PC-9 (cell line): ENCODE data around the gene TMEM234. TPM values are rescaled to one million over a fixed set of nuclear protein-coding genes. Genes with fewer than 3 reads are reported as not detected.

Experiments
- BruUV-seq: library from RNA; stranded (reverse); fragments of 400-500 nt; replicated peaks from 2 replicates; lab custom pipeline; 2021; lab: Mats Ljungman, UMichigan
- CTCF ChIA-PET: fragments of 300-600 bp; sonication (Branson Sonifier 250); formaldehyde crosslinking; loops from one replicate; lab custom pipeline; 2022; ENCODE audit warnings: antibody characterized with exemption; lab: Charles Lee
- POLR2A ChIA-PET: fragments of 300-600 bp; sonication (Branson Sonifier 250); formaldehyde crosslinking; loops from one replicate; lab custom pipeline; 2022; ENCODE audit warnings: antibody characterized with exemption; ENCODE audit not compliant: unreplicated experiment; lab: Charles Lee
- DNase-seq, 2 experiments: peaks; one replicate each; pipeline versions ENCODE4 v3.0.0 to v3.0.0-alpha.2; 2015 to 2022; ENCODE audit warnings: mixed read lengths in 1 of 2
- H2AFZ ChIP-seq: fragments of 200-600 bp; sonication (generic); 2 replicates; pipeline ENCODE4 v1.8.1; 2017; ENCODE audit warnings: antibody characterized with exemption
- H3F3A ChIP-seq: fragments of 200-600 bp; sonication (generic); 2 replicates; pipeline ENCODE4 v1.8.1; 2017; ENCODE audit warnings: antibody characterized with exemption, mild to moderate bottlenecking, low read depth; ENCODE audit not compliant: insufficient read depth
- H3K27ac ChIP-seq: fragments of 200-600 bp; sonication (generic); 2 replicates; pipeline ENCODE4 v1.6.1; 2016; ENCODE audit warnings: mixed run types
- H3K27me3 ChIP-seq: fragments of 200-600 bp; sonication (generic); 2 replicates; pipeline ENCODE4 v1.6.1; 2016; ENCODE audit warnings: low read depth, mixed run types; ENCODE audit not compliant: insufficient read depth
- H3K36me3 ChIP-seq: fragments of 200-600 bp; sonication (generic); 2 replicates; pipeline ENCODE4 v1.6.1; 2016; ENCODE audit warnings: low read depth, mixed run types
- H3K4me1 ChIP-seq: fragments of 200-600 bp; sonication (generic); replicated peaks from 2 replicates; pipeline ENCODE4 v1.6.1; 2016; ENCODE audit warnings: mixed run types; ENCODE audit not compliant: insufficient read depth
- H3K4me2 ChIP-seq: fragments of 200-600 bp; sonication (generic); 2 replicates; pipeline ENCODE4 v1.6.1; 2017; ENCODE audit warnings: mixed run types
- H3K4me3 ChIP-seq: fragments of 200-600 bp; sonication (generic); 2 replicates; pipeline ENCODE4 v1.6.1; 2016; ENCODE audit warnings: mixed run types
- H3K79me2 ChIP-seq: fragments of 200-600 bp; sonication (generic); 2 replicates; pipeline ENCODE4 v1.6.1; 2017; ENCODE audit warnings: low read depth, mixed run types
- H3K9me2 ChIP-seq: fragments of 200-600 bp; sonication (generic); 2 replicates; pipeline ENCODE4 v1.8.1; 2017; ENCODE audit warnings: mild to moderate bottlenecking; ENCODE audit not compliant: insufficient read depth
- H3K9me3 ChIP-seq: fragments of 200-600 bp; sonication (generic); 2 replicates; pipeline ENCODE4 v1.8.1; 2016; ENCODE audit warnings: low read depth; ENCODE audit not compliant: insufficient read depth
- H4K20me1 ChIP-seq: fragments of 200-600 bp; sonication (generic); 2 replicates; pipeline ENCODE4 v1.8.1; 2017; ENCODE audit not compliant: insufficient read depth
- EZH2 ChIP-seq: fragments of 200-600 bp; sonication (generic); IDR thresholded peaks from 2 replicates; pipeline ENCODE4 v1.8.0; 2017; ENCODE audit warnings: antibody characterized with exemption, low read depth
- intact Hi-C: fragments of 100-400 bp; cut with micrococcal nuclease; formaldehyde crosslinking; loops from one replicate; pipeline ENCODE4 v1.10.0; 2022; ENCODE audit not compliant: unreplicated experiment
- total RNA-seq: library from RNA; stranded (reverse); gene quantifications from 2 replicates; pipeline ENCODE4 v1.2.3, GENCODE V29; 2021
- TF ChIP-seq, protein P1 (sequence below): fragments of 200-600 bp; sonication (generic); conservative IDR thresholded peaks from 2 replicates; pipeline ENCODE4 v1.6.1; 2017; ENCODE audit warnings: mixed run types, antibody characterized with exemption, mild to moderate bottlenecking, moderate library complexity

The TMEM234 gene
- total RNA-seq, 1 experiment from 2014 or later: 14.1 TPM

DNA sequence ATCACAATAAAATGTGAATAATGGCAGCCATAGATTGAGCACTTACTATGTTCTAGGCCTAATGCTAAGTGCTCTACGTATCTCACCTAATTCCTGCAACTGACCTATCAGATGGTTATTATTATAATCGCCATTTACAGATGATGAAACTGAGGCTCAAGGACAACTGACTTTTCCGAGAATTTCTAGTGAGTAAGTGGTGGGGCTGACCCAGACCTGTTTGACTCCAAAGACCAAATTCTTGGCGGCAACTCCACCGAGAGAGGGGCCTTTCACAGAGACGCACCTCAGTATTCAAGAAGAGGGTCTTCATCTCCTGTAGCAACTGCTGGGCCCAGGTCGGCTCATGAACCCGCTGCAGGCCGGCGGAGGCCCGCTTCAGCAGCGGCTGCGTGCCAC, 573 bp downstream of the TMEM234 start:
- Histone ChIP-seq H3K9me2 (no peaks in the 10 kb centered on the region), H3K4me1 (peaks cover 25% of the 10 kb centered on the region), H2AFZ (peak overlapping the region; percentile 81), H3K4me3 (peak overlapping the region; percentile 85), H3K4me2 (peak overlapping the region; percentile 99), H3K9me3 (no peaks in the 10 kb centered on the region), H3K27me3 (no peaks in the 10 kb centered on the region), H3F3A (peaks cover 24% of the 10 kb centered on the region; the same call in 1 of the 2 replicates), H3K79me2 (peaks cover 46% of the 10 kb centered on the region), H3K27ac (0 out of 2 replicates have a peak overlapping the region, but pooled peaks have one; percentile 59), H3K36me3 (peaks cover 30% of the 10 kb centered on the region), H4K20me1 (no peaks in the 10 kb centered on the region; the same call in 1 of the 2 replicates)
- CTCF ChIA-PET: interaction anchor here (1.0 kb wide), 1 partner anchor 180 kb away, joined by 3 read pairs; no protein-coding TSS in a partner anchor
- TF ChIP-seq, protein P1, sequence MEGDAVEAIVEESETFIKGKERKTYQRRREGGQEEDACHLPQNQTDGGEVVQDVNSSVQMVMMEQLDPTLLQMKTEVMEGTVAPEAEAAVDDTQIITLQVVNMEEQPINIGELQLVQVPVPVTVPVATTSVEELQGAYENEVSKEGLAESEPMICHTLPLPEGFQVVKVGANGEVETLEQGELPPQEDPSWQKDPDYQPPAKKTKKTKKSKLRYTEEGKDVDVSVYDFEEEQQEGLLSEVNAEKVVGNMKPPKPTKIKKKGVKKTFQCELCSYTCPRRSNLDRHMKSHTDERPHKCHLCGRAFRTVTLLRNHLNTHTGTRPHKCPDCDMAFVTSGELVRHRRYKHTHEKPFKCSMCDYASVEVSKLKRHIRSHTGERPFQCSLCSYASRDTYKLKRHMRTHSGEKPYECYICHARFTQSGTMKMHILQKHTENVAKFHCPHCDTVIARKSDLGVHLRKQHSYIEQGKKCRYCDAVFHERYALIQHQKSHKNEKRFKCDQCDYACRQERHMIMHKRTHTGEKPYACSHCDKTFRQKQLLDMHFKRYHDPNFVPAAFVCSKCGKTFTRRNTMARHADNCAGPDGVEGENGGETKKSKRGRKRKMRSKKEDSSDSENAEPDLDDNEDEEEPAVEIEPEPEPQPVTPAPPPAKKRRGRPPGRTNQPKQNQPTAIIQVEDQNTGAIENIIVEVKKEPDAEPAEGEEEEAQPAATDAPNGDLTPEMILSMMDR: no peak
- TF ChIP-seq EZH2: no peak
- no peak for DNase-seq
- no TSS peak for BruUV-seq
- intact Hi-C loops: loop anchor here (10.0 kb wide), 1 partner anchor 173 kb away; the partner anchor contains the start of gene BSDC1
- POLR2A ChIA-PET: no interaction called here

DNA sequence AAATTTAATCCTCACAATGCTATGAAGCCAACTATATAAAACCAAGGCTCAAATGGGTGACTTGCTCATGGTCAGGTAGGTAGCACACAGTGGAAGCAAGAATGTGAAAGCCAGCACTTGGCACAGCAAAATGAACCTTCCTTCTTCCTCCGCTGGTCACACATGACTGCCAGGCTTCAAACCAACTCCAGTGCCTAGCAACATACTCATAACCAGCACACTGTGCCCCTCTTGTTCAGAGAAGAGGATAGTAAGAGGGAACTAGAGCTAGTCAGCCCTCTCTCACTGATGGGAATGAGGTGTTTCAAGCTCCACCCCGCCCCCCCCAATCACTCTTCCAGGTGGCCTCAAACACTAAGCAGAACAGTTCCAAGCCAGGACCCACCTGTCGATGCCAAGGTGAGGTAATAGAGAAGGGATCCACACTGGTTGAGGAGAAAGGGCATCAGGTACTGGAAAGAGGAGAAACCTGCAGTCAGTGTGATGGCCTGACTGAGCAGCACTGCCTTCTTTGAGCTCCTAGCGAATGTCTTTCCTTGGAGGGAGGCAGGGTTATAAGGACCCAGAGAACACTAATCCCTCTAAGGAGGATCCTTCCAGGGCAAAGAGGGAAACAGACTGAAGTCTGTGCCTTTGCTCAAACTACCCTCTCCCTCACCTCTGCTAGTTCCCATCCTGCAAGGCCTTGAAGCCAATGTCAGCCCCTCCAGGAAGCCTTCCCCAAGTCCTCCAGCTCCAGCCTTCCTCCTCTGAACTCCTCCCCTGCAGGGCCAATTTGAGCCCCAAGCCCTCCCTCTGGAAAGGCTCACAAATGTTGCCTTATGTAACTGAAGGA, 1.2 kb downstream of the TMEM234 start:
- TF ChIP-seq, protein P1: no peak
- no peak for TF ChIP-seq EZH2
- Histone ChIP-seq H3K79me2 (peaks cover 43% of the 10 kb centered on the region), H4K20me1 (no peaks in the 10 kb centered on the region; the same call in 1 of the 2 replicates), H3K4me1 (peaks cover 25% of the 10 kb centered on the region), H3F3A (peaks cover 30% of the 10 kb centered on the region; the same call in 1 of the 2 replicates), H3K9me3 (no peaks in the 10 kb centered on the region), H3K4me3 (peak overlapping the region; percentile 85), H3K4me2 (peak overlapping the region; percentile 99), H3K27me3 (no peaks in the 10 kb centered on the region), H3K9me2 (no peaks in the 10 kb centered on the region), H3K27ac (0 out of 2 replicates have a peak overlapping the region, but pooled peaks have one; percentile 59), H3K36me3 (peaks cover 30% of the 10 kb centered on the region), H2AFZ (peak overlapping the region; percentile 81)
- no peak for DNase-seq
- BruUV-seq: no TSS peak
- POLR2A ChIA-PET: interaction anchor here (0.6 kb wide), 1 partner anchor 121 kb away, joined by 3 read pairs; no protein-coding TSS in a partner anchor
- CTCF ChIA-PET: interaction anchor here (0.6 to 1.0 kb wide), 2 partner anchors 180 to 468 kb away, joined by 3 read pairs; no protein-coding TSS in a partner anchor
- intact Hi-C loops: loop anchor here (10.0 kb wide), 1 partner anchor 174 kb away; the partner anchor contains the start of gene BSDC1

DNA sequence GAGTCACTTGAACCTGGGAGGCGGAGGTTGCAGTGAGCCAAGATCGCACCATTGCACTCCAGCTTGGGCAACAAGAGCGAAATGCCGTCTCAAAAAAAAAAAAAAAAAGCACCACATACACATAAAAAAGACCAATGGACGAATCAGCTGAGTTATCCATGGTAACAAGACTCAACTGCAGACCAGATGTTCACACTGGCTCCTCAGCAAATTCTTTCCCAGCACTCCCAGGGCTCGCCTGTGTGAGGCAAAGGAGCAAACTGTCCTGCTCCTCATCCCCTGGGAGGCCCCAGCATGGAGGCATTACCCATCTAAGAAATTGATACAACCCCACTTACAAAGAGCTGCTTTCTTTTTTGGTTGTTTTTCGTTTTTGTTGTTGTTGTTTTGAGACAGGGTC, 3.1 kb downstream of the TMEM234 start:
- H3F3A ChIP-seq: peaks cover 22% of the 10 kb centered on the region; the same call in 1 of the 2 replicates
- peaks cover 18% of the 10 kb centered on the region for H3K36me3 ChIP-seq
- intact Hi-C loops: no loop called here
- no peak for TF ChIP-seq EZH2
- TF ChIP-seq, protein P1: no peak
- H3K27ac ChIP-seq: no peak overlapping the region
- H3K4me2 ChIP-seq: no peak overlapping the region
- H3K9me2 ChIP-seq: no peaks in the 10 kb centered on the region
- ChIA-PET POLR2A (interaction anchor here (0.6 kb wide), 1 partner anchor 286 kb away, joined by 3 read pairs; no protein-coding TSS in a partner anchor), CTCF (no interaction called here)
- no peaks in the 10 kb centered on the region for H3K27me3 ChIP-seq
- no peak for DNase-seq
- H3K79me2 ChIP-seq: peaks cover 39% of the 10 kb centered on the region
- H3K4me1 ChIP-seq: peaks cover 25% of the 10 kb centered on the region
- H3K4me3 ChIP-seq: no peak overlapping the region
- BruUV-seq: no TSS peak
- H2AFZ ChIP-seq: no peak overlapping the region
- no peaks in the 10 kb centered on the region for H4K20me1 ChIP-seq
- no peaks in the 10 kb centered on the region for H3K9me3 ChIP-seq
